ENCODE data around the gene NRL. TPM values are rescaled to one million over a fixed set of nuclear protein-coding genes. Genes with fewer than 3 reads are reported as not detected.
A peak's percentile ranks its signal among the peaks of the same experiment; 100 is the strongest.

Gene NRL
- total RNA-seq (2014; rRNA removed; shearing (Covaris generic)): 1.0 and 1.6 TPM in 2 replicates

GRCh38 chr14:24114532-24115421 lies at the start of gene NRL, which contains the start of gene DCAF11:
Gene NRL (minus strand): TSS chr14:24114949. CDS start chr14:24082848, 32,101 bp downstream.
Gene DCAF11 (plus strand): TSS chr14:24114777. CDS start chr14:24115595, 818 bp downstream.
- peak; percentile 100 for DNase-seq (ENCODE audit: low spot score)

GRCh38 chr14:24162093-24162492 lies 47.3 kb upstream of the NRL start:
- no peak for DNase-seq (ENCODE audit: low spot score)

DNA sequence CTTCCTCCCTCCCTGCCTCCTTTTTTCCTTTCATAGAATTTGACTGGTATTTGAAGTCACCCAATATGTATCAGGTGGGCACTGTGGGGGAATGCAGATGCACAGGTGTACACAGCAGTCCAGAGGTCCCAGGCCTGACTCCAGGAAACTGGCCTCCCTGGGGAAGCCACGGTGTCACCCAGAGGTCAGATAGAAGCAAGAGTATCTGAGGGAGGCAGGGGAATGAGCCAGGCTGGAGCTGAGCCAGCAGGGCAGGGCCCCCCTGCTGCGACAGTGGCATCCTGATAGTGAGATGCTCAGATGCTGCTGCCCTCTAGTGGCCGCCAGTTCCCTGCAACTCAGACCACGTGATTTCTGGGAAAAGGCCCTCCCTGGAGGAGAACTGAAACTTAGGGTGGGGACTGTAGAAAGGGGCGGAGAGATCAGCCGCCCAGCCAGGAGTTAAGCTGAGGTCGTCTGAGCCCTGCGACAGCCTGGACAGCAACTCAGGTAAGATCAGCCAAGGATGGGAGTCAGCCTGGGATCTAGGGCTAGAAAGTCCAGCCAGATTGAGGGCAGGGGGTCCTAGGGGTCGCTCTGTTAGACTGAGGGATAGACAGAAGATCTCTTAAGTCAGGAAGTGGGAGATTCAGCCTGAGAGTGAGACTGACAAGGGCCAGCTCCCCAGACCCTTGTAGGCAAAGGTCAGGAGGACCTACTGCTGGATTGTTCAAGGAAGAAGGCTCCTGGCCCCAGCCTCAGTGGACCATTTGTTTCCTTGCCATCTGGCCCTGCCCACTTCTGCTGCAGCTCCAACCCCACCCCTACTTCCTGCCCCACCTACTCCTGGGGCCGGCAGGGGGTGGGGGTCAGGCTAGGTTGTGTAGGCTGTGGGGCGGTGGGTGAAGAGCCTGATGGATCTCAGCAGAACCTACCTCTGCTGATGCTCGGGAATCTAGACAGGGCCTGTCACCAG lies 46.4 kb upstream of the NRL start, which contains the start of gene IRF9:
TSS of gene IRF9 (plus strand) at position 416 of the 955 bp plus-strand sequence. CDS start 880 bp downstream, outside the sequence.
- DNase-seq (ENCODE audit: low spot score): peak; percentile 95

GRCh38 chr14:24160499-24160849 lies 45.7 kb upstream of the NRL start:
- DNase-seq (ENCODE audit: low spot score): no peak

DNA sequence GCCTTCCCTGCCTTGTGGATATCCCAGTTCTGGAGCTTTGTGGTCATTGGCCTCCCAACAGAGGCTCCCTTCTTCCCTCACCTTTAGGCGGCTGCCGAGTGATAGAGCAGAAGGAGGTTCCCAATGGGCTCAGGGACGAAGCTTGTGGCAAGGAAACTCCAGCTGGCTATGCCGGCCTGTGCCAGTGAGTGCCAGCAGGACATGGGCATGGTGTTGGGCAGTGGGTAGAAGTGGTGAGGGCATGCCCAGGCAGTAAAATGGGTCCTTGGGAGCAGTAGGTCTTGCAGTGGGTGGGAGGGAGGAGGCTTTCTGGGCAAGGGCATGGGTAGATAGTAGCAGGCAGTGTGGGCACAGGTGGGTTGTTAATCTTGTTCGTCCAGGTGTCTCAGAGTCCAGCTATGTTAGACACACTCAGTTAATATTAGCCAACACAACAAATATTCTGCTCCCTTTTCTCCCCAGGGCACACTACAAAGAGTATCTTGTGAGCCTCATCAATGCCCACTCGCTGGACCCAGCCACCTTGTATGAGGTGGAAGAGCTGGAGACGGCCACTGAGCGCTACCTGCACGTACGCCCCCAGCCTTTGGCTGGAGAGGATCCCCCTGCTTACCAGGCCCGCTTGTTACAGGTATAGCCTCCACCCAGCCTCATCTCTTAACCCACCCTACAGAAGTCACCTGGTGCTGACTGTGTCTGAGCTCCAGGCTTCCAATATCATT lies 45.2 kb upstream of the NRL start:
- no peak for DNase-seq (ENCODE audit: low spot score)

DNA sequence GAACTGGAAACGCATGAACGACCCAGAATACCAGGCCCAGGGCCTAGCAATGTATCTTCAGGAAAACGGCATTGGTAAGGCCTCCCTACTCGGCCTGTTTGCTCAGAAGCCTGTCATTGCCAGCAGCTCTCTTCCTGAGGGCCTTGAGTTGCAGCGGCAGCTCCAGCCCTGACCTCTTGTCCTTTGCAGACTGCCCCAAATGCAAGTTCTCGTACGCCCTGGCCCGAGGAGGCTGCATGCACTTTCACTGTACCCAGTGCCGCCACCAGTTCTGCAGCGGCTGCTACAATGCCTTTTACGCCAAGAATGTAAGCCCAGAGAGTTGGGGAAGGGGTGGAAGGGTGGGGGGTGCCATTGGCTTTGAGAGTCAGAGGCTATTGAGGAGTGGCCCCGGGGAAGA lies 42.6 kb upstream of the NRL start:
- no peak for DNase-seq (ENCODE audit: low spot score)

GRCh38 chr14:24156840-24157239 lies 42.1 kb upstream of the NRL start:
- DNase-seq (ENCODE audit: low spot score): no peak

DNA sequence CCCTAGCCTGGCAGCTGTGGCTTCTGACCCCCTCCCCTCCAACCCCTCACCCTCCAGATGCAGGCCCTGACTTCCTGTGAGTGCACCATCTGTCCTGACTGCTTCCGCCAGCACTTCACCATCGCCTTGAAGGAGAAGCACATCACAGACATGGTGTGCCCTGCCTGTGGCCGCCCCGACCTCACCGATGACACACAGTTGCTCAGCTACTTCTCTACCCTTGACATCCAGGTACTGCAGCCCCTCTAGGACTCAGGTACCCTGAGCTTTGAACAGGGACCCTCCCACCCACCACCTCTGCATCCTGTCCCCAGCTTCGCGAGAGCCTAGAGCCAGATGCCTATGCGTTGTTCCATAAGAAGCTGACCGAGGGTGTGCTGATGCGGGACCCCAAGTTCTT lies 40.4 kb upstream of the NRL start:
- no peak for DNase-seq (ENCODE audit: low spot score)

GRCh38 chr14:24151404-24152080 lies 36.8 kb upstream of the NRL start:
- no peak for DNase-seq (ENCODE audit: low spot score)

- no peak for DNase-seq (ENCODE audit: low spot score)
Observed at GRCh38 chr14:24150993-24151392, 36.2 kb upstream of the NRL start.

GRCh38 chr14:24150567-24150966 lies 35.8 kb upstream of the NRL start:
- DNase-seq (ENCODE audit: low spot score): no peak

GRCh38 chr14:24150061-24150460 lies 35.3 kb upstream of the NRL start:
- no peak for DNase-seq (ENCODE audit: low spot score)

DNA sequence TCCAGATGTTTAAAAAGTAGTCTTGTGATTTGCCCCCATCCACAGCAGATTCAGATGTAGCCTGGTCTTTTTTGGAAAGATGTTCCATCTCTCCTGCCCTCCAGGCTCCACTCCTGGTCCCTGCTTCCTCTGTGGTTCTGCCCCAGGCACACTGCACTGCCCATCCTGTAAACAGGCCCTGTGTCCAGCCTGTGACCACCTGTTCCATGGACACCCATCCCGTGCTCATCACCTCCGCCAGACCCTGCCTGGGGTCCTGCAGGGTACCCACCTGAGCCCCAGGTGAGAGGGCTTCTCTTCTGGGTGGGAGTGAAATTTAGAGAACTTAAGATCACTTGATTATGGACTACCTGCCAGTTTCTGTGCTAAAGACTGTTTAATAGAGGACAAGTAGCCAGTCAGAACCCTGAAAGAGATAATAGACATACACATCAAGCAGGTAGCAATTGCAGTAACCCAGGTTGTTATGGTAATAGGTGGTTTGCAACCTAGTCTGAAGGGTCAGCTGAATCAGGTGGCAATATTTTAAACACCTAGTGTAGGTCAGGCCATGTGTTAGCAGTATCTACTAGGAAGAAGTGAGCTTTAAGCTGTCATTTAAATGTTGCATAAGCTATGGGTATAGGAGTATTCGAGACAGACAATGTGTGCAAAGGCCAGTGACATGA lies 34.7 kb upstream of the NRL start:
- no peak for DNase-seq (ENCODE audit: low spot score)

- DNase-seq (ENCODE audit: low spot score): no peak
Observed at GRCh38 chr14:24147761-24148428, 33.1 kb upstream of the NRL start.

- peak; percentile 98 for DNase-seq (ENCODE audit: low spot score)
Observed at GRCh38 chr14:24146978-24147760, 32.4 kb upstream of the NRL start, which contains the start of gene RNF31. Gene RNF31 (plus strand): TSS chr14:24147498. CDS start chr14:24147699, 201 bp downstream.

DNA sequence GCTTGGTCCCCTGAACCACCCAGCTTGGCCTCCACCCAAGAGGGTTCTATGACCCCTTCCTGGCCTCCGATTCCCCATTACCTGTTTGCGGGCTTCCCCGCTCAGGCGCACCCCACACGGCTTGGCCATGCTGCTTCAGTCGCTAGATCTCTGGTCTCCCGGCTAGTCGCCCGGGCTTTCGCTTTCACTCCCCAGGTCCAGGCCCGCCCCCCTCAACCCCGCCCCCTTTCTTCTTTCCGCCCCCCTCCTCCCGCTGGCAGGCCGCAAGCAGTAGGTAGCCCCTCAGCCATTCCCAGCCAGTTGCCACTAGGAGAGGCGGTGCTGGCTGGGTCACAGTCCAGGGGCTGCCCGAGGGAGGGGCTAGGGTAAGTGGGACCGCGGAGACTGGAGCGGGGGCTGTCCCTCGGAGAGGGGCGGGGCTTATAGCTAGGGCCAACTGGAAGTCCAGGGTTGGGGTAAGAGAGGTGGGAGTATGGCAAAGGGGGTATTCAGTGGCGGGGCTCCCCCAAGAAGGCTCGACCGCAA lies 31.8 kb upstream of the NRL start, which contains the start of gene PSME2:
TSS of gene PSME2 (minus strand) at position 158 of the 525 bp plus-strand sequence. CDS start at position 129, 29 bp downstream.
- DNase-seq (ENCODE audit: low spot score): peak; percentile 98

- DNase-seq (ENCODE audit: low spot score): no peak
Observed at GRCh38 chr14:24145690-24146452, 31.1 kb upstream of the NRL start.

DNA sequence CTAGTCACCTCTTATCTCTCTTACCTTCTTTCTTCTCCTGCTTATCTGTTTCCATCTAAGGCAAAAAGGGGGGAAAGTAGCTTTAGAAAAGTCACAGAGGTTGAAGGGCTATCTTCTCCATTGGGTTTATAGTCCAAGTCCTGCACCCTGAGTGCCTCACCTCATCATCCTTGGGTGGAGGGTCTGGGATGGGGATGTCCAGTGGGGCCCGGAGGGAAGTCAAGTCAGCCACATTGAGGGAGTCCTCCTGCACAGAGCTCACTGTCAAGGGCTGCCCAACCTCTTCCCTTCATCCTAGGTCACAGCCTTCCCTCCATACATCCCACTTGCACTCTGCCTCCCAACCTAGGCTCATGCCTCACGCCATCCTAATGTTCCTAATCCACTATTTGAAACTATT lies 30.5 kb upstream of the NRL start:
- no peak for DNase-seq (ENCODE audit: low spot score)

Measured in H4 (cell line).